HAP-1 (cell line): Measurements from ENCODE around the gene VPS4A.

ENCODE experiments used
- DNase-seq, 2 experiments: peaks; one replicate each; pipeline ENCODE4 v3.0.0-alpha.2; 2016 to 2020; ENCODE audit warnings: low spot score in 2 of 2
- H3K27me3 ChIP-seq: fragments of 250-450 bp; sonication (Bioruptor Pico); 2 replicates; pipeline ENCODE4 v1.5.1; 2020; ENCODE audit warnings: low read depth, mild to moderate bottlenecking, moderate library complexity
- H3K36me3 ChIP-seq: fragments of 250-450 bp; sonication (Bioruptor Pico); replicated peaks from 2 replicates; pipeline ENCODE4 v1.5.1; 2020; ENCODE audit warnings: mild to moderate bottlenecking
- H3K4me1 ChIP-seq: fragments of 250-450 bp; sonication (Bioruptor Pico); 2 replicates; pipeline ENCODE4 v1.5.1; 2020; ENCODE audit warnings: mild to moderate bottlenecking
- H3K4me3 ChIP-seq: fragments of 250-450 bp; sonication (Bioruptor Pico); 2 replicates; pipeline ENCODE4 v1.5.1; 2020; ENCODE audit warnings: mild to moderate bottlenecking, moderate library complexity
- H3K9me3 ChIP-seq: fragments of 250-450 bp; sonication (Bioruptor Pico); 2 replicates; pipeline ENCODE4 v1.5.1; 2020; ENCODE audit warnings: mild to moderate bottlenecking, moderate library complexity
- in situ Hi-C: fragments of 300-500 bp; cut with MboI; formaldehyde crosslinking; loops from 3 replicates; pipeline ENCODE4 v1.14.3; 2020; ENCODE audit warnings: low sequenced_read_pairs, inconsistent platforms, mixed read lengths

VPS4A gene

DNA sequence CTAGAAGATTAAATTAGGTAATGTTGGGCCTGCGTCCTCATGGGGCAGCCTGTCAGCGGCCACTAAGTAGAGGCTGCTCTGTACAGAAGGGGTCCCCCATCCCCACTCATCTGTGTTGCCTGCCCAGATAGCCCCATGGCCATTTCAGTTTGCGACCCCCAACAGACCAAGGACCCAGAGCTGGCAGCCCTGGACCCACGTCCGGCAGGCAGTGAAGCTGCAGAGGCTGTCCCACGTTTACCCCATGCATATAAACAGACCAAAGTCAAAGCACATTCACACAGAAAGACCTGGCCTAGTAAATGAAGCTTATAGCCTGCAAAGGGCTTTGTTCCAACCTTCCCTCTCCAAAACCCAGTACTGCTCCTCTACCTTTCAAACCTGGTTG, 14.6 kb downstream of the VPS4A start:
- in situ Hi-C loops, result no loop called here
- peaks cover 80% of the 10 kb centered on the region for H3K36me3 ChIP-seq
- H3K27me3 ChIP-seq, result no peaks in the 10 kb centered on the region
- peaks cover 16% of the 10 kb centered on the region for H3K4me1 ChIP-seq
- H3K9me3 ChIP-seq, result no peaks in the 10 kb centered on the region
- no peak for DNase-seq
- H3K4me3 ChIP-seq, result no peak overlapping the region

DNA sequence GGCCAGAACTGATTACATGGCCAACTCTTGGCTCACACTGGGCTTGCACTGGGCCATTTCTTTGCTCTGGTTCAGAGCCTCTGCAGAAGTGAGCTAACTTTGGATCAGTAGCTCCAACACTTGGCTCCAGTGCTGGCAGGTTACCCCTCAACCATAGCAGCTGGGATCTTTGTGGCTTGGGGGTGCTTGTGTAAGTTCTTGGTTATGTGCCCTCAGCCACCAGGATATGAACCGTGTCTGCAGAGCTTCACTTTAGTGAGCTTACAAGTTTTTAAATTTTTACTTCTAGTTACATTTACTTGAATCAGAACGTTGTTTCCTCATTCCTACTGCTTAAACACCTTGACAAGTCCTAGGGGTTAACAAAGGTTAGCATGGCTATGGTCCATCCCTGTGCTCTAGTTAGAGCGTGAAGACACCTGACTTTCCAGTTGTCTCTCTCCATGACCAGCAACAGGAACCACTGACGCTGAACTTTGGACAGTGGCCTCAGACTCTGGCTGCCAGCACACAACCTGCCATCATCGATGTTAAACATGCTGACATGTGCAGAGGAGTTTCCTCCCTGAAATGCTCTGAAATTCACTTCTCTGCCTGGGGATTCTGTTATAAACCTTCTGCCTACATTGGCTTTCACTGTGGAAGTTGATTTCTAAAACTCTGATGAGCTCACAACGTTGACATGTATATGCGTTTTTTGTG, 15.2 kb downstream of the VPS4A start:
- Histone ChIP-seq H3K9me3 (no peaks in the 10 kb centered on the region), H3K27me3 (no peaks in the 10 kb centered on the region), H3K4me1 (peaks cover 20% of the 10 kb centered on the region), H3K36me3 (peaks cover 79% of the 10 kb centered on the region), H3K4me3 (no peak overlapping the region)
- no peak for DNase-seq
- in situ Hi-C loops, result no loop called here

DNA sequence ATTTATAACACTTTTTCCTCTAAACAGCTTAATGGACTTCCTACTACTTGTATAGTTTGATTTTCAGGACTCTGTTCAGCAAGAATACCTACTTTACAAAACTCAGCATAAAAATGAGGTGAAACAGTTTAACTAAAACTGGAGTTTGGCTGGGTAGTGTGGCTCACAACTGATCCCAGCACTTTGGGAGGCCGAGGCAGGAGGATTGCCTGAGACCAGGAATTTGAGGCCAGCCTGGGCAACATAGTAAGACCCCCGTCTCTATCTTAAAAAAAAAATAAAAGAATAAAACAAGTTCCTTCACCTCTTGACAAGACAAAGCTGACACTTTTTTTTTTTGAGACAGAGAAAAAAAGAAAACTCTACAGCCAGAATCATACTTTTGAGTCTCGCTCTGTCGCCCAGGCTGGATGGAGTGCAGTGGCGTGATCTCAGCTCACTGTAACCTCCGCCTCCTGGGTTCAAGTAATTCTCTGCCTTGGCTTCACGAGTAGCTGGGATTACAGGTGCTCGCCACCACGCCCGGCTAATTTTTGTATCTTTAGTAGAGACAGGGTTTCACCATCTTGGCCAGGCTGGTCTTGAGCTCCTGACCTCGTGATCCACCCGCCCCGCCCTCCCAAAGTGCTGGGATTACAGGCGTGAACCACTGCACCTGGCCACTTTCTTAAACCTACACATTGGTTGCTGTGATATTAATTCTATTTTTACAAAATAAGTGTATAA, 16.6 kb downstream of the VPS4A start:
- Histone ChIP-seq H3K9me3 (no peaks in the 10 kb centered on the region), H3K4me1 (peaks cover 20% of the 10 kb centered on the region), H3K27me3 (no peaks in the 10 kb centered on the region), H3K36me3 (peaks cover 79% of the 10 kb centered on the region), H3K4me3 (peak overlapping the region; percentile 79)
- in situ Hi-C loops, result no loop called here
- no peak for DNase-seq

DNA sequence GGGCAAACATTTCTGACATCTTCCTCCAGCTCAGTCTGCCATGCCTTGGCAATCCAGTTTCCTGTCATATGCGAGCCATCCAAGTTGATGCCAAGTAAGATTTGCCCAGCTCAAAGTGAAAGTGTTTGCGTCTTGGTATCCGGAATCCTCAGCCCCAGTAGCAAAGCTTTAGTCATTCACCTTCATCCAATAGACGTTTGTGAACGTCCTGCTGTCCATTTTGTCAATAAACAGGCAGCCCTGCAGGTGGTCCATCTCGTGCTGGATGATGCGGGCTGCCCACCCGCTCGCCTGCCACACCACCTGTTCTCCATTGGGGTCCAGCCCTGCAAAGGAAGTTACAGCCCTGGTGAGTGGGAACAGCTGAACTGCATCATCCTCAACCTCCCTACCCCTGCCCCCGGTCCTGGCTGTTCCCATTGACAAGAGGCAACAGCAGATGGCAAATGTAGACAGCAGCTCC, 17.7 kb downstream of the VPS4A start:
- H3K9me3 ChIP-seq, result no peaks in the 10 kb centered on the region
- H3K4me3 ChIP-seq, result peak overlapping the region; percentile 79
- DNase-seq, result no peak
- H3K4me1 ChIP-seq, result peaks cover 20% of the 10 kb centered on the region
- H3K27me3 ChIP-seq, result no peaks in the 10 kb centered on the region
- H3K36me3 ChIP-seq, result peaks cover 77% of the 10 kb centered on the region
- in situ Hi-C loops, result no loop called here

DNA sequence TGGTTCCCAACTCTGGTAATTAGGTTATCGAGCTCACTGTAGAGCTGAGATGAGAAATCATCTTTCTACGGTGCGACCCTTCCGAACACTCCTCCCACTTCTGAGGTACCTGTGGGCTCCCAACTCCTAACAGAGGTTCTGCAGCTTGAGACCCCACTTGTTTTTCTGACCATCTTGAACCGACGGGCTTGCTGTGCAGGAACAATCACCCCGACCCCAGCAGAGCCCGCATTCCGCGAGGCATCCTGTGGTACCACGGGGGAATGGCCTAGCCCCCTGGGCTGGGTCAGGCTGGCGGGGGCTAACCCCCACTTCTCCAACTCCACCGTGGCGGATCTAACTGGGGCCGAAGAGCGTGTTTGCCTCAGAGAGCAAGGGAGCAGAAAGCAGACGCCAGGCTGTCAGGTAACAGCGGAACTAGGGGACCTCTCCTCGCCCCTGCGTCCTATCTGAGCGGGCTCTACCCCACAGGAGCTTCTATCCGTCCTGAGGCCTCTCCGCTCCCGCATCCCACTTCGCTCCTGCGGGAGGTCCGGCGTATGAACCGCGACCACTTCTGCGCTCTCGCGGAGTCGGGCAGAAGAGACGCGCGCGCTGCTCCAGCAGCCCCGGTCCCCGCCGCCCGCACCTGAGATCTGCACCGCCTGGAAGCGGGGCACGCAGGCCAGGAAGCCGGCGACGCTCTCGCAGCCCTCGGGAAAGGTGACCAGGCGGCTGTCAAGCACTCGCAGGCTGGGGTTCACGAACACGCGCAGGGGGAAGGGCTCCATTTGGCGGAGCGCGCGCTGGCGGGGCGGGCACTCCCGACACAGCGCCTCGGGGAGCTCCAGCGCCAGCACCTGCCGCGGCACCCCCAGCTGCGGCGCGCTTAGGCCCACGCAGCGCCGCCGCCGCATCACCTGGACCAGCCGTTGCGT, 18.5 kb downstream of the VPS4A start:
- H3K27me3 ChIP-seq, result no peaks in the 10 kb centered on the region
- peak overlapping the region; percentile 79 for H3K4me3 ChIP-seq
- peak in 1 of 2 experiments; percentile 46 for DNase-seq
- H3K9me3 ChIP-seq, result no peaks in the 10 kb centered on the region
- H3K4me1 ChIP-seq, result peaks cover 20% of the 10 kb centered on the region
- H3K36me3 ChIP-seq, result peaks cover 77% of the 10 kb centered on the region
- in situ Hi-C loops, result no loop called here

DNA sequence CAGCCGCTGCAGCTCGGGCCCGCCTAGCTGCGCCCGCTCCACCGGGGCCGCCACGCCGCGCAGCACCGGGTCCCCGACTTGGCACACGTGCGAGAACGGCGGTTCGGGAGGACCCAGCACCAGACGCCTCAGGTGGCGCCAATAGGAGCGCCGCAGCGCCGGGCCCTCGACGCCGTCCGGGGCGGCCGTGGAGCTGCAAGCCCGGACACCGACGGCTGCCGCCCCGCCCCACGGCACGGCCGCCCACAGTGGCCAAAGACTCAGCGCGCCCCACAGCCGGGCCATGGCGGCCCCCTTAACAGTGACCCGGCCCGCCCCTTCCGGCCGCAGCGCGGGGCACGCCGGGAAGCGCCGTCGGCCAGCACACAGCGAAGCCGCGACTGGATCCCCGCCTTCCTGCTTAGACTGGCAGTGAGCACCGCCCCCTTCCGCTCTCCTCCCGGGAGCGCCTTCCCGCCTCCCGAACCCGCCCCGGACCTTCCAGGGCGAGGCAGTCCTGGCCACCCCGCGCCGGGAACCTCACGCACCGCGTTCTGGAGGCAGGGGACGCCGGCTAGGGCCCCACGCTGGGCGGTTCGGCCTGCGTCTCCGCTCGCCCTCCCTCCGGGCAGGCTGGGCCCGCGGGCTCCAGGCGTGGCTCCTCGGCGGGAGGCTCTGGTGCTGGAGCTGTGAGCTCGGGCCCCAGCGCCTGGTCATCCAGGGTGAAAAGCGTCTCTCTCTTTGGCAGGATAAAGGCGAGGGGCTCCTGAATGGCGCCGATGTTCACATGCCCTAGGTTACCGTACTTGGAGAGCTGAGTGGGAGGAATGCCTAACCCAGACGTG, 19.3 kb downstream of the VPS4A start, which contains the start of gene PDF:
TSS of gene PDF (minus strand) at position 303 of the 824 bp plus-strand sequence. CDS start at position 285, 18 bp downstream.
- Histone ChIP-seq H3K27me3 (no peaks in the 10 kb centered on the region), H3K9me3 (no peaks in the 10 kb centered on the region), H3K4me3 (peak within 1 kb of the TSS; percentile 79), H3K4me1 (peaks cover 20% of the 10 kb centered on the region), H3K36me3 (peaks cover 78% of the 10 kb centered on the region)
- in situ Hi-C loops, result no loop called here
- DNase-seq, result peak; percentile 94 to 97

DNA sequence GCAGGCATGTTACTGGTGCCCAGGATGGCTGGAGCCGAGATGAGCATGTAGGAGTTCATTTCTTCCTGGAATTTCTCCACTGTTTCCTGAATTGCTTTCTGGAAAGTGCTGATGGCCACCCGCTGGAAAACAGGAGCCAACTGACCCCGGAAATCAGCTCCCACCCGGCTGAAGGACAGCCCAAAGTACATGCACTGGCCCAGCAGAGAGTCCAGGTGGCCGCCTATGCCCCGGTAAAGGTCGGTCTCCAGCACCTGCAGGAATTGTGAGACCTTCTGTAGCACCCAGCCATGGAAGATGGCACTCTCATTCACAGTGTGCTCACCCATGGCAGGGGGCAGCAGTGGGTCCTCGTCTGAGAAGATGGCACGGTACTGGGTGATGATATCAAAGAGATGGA, 23.5 kb downstream of the VPS4A start:
- peaks cover 57% of the 10 kb centered on the region for H3K36me3 ChIP-seq
- in situ Hi-C loops, result no loop called here

DNA sequence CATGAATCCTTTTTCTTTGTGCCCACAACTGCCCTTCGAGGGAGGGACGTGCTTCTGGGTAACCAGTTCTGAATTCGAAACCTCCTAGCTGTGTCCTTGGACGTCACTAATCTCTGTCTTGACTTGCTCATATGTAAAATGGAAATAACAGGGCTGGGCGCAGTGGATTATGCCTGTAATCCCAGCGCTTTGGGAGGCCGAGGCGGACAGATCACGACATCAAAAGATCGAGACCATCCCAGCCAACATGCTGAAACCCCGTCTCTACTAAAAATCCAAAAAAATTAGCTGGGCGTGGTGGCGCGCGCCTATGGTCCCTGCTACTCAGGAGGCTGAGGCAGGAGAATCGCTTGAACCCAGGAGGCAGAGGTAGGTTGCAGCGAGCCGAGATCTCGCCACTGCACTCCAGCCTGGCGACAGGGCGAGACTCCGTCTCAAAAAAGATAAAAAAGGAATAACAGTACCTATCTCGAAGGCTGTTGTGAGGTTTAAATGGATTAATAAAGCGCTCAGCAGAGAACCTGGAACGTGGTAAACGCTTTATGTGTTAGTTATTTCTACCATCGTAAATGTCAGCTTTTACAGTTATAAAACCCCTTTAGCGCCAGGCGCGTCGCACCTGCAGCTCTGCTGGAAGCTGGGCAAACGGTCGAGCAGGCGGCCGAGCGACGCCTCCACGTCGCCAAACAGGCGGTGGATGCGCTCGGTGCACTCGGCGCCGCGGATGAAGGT, 27.6 kb downstream of the VPS4A start:
- Histone ChIP-seq H3K27me3 (no peaks in the 10 kb centered on the region), H3K9me3 (no peaks in the 10 kb centered on the region), H3K36me3 (peaks cover 67% of the 10 kb centered on the region), H3K4me1 (peaks cover 13% of the 10 kb centered on the region), H3K4me3 (peak overlapping the region; percentile 85)
- in situ Hi-C loops, result no loop called here
- DNase-seq, result no peak

More for the DNA sequence above, 23.5 kb downstream of the VPS4A start:
- H3K4me3 ChIP-seq, result no peak overlapping the region
- H3K9me3 ChIP-seq, result no peaks in the 10 kb centered on the region
- H3K27me3 ChIP-seq, result no peaks in the 10 kb centered on the region
- peaks cover 14% of the 10 kb centered on the region for H3K4me1 ChIP-seq
- no peak for DNase-seq

DNA sequence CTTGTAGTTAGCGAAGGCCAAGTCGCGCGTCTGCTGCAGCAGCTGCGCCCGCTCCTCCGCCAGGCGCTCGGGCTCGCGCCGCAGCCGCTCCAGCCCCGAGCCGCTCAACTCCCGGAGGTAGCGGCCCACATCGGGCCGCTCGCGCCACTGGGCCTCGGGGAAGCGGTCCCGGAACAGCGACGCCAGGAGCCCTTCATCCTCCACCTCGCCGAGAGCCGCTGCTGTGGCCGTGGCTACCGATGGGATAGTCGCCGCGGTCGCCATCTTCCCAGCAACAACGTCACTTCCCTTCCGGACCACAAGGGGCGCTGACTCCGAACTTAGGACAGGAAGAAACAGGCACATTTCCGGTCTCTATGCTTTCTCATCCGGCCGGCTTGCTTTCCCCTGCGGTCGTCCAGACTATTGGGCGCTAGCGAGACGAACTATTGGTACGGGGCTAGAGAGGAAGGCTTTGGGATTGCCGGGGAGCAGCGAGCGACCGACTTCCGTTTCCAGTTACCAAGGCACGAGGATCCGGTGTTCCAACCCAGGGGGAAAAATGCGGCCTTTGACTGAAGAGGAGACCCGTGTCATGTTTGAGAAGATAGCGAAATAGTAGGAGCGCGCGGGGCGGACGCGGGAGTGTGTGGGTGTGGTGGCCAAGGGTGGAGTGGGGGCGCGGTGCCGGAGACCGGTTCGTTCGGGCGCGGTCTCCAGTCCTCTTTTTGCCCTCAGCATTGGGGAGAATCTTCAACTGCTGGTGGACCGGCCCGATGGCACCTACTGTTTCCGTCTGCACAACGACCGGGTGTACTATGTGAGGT, 28.3 kb downstream of the VPS4A start, which contains the start of the genes COG8 and NIP7:
TSS of gene COG8 (minus strand) at position 276 of the 806 bp plus-strand sequence. CDS start at position 264, 12 bp downstream.
TSS of gene NIP7 (plus strand) at position 484 of the 806 bp plus-strand sequence. CDS start at position 542, 58 bp downstream.
- Histone ChIP-seq H3K36me3 (peaks cover 63% of the 10 kb centered on the region), H3K9me3 (no peaks in the 10 kb centered on the region), H3K27me3 (no peaks in the 10 kb centered on the region), H3K4me1 (peaks cover 13% of the 10 kb centered on the region), H3K4me3 (peak within 1 kb of the TSS; percentile 85)
- peak; percentile 97 to 98 for DNase-seq
- in situ Hi-C loops, result no loop called here

DNA sequence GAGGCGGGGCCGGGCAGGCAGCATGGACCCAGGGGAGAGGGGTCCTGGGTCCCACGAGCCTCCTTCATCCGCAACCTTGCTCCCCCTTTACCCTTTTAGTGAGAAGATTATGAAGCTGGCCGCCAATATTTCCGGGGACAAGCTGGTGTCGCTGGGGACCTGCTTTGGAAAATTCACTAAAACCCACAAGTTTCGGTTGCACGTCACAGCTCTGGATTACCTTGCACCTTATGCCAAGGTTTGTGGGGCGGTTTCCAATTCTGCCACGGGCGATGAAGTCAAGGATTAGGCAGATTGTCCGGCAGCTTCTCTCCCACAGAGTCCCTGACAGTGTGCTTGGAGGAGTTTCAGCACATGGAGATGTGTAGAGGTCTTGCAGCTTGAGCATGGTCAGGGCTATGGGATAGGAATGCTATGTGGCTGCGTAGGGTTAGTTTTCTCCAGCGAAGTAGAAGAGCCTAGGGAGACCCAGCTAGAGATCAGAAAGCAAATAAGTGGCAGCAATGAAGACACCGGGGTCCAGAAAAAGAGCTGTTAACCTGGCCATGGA, 29.0 kb downstream of the VPS4A start:
- in situ Hi-C loops, result no loop called here
- DNase-seq, result no peak
- Histone ChIP-seq H3K36me3 (peaks cover 56% of the 10 kb centered on the region), H3K9me3 (no peaks in the 10 kb centered on the region), H3K4me3 (peak overlapping the region; percentile 85), H3K27me3 (no peaks in the 10 kb centered on the region), H3K4me1 (peaks cover 13% of the 10 kb centered on the region)

DNA sequence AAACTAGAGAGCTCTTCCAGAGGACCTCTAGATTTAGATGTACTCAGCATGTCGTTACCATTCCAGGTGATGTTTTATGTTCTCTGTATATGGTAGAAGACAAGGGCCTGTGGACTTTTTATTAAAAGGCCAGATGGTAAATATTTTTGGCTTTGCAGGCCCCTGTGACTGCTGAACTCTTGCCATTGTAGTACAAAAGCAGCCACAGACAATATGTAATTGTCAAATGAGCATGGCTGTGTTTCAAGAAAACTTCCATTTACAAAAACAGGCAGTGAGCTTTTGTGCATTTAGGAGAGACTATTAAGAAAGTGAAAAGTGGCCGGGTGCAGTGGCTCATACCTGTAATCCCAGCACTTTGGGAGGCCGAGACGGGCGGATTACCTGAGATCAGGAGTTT, 33.0 kb downstream of the VPS4A start:
- in situ Hi-C loops, result no loop called here
- peaks cover 46% of the 10 kb centered on the region for H3K36me3 ChIP-seq

More for the DNA sequence above, 33.0 kb downstream of the VPS4A start:
- Histone ChIP-seq H3K9me3 (no peaks in the 10 kb centered on the region), H3K27me3 (no peaks in the 10 kb centered on the region), H3K4me1 (peaks cover 5% of the 10 kb centered on the region; the same call in 1 of the 2 replicates), H3K4me3 (no peak overlapping the region)
- no peak for DNase-seq
